SK-N-SH (cell line): ENCODE results near the gene TAS1R3. TPM values are rescaled to one million over a fixed set of nuclear protein-coding genes. Genes with fewer than 3 reads are reported as not detected.

ENCODE experiments used
- CTCF ChIA-PET: fragments of 300-600, 350-600 bp; formaldehyde crosslinking; extraction: SDS; loops from one replicate; lab custom pipeline; 2021; lab: Yijun Ruan, JAX
- POLR2A ChIA-PET: fragments of 350-600 bp; sonication (Branson Sonifier 250); formaldehyde crosslinking; extraction: SDS; loops from one replicate; lab custom pipeline; 2020; ENCODE audit warnings: antibody characterized with exemption, inconsistent platforms; lab: Yijun Ruan, JAX
- DNase-seq: peaks from one replicate; pipeline ENCODE4 v3.0.0; 2012
- H2AFZ ChIP-seq: fragments of 200-600 bp; sonication (generic); 2 replicates; pipeline ENCODE4 v1.8.1; 2016; ENCODE audit warnings: antibody characterized with exemption, mild to moderate bottlenecking, low read depth
- H3F3A ChIP-seq: fragments of 200-600 bp; sonication (generic); replicated peaks from 2 replicates; pipeline ENCODE3; 2016; ENCODE audit warnings: antibody characterized with exemption, mild to moderate bottlenecking; ENCODE audit not compliant: insufficient read depth
- H3K27ac ChIP-seq, 2 experiments: fragments of 200-500 bp in 1 of 2; fragments of 200-600 bp in 1 of 2; sonication (Bioruptor generic) in 1 of 2; sonication (generic), shearing (Covaris generic) in 1 of 2; 2 replicates each; pipeline versions ENCODE4 v1.5.1 to v1.6.1; 2014 to 2016; ENCODE audit warnings: low read depth in 2 of 2, inconsistent platforms in 1 of 2, low read length in 1 of 2, mild to moderate bottlenecking in 1 of 2, mixed read lengths in 1 of 2
- H3K27me3 ChIP-seq: fragments of 200-600 bp; sonication (generic), shearing (Covaris generic); 2 replicates; pipeline ENCODE4 v1.6.1; 2016; ENCODE audit warnings: mixed run types; ENCODE audit not compliant: insufficient read depth
- H3K36me3 ChIP-seq, 2 experiments: fragments of 200-500 bp in 1 of 2; fragments of 200-600 bp in 1 of 2; sonication (Bioruptor generic) in 1 of 2; sonication (generic) in 1 of 2; replicated peaks in 1 of 2; 2 replicates each; pipeline versions ENCODE3 to v1.5.1; 2014 to 2016; ENCODE audit warnings: low read length in 1 of 2, mild to moderate bottlenecking in 1 of 2; ENCODE audit not compliant: insufficient read depth in 2 of 2, control insufficient read depth in 1 of 2
- H3K4me1 ChIP-seq, 2 experiments: fragments of 200-500 bp in 1 of 2; fragments of 200-600 bp in 1 of 2; sonication (Bioruptor generic) in 1 of 2; sonication (generic), shearing (Covaris generic) in 1 of 2; 2 replicates each; pipeline versions ENCODE4 v1.5.1 to v1.6.1; 2014 to 2016; ENCODE audit warnings: low read depth in 1 of 2, low read length in 1 of 2, mixed run types in 1 of 2; ENCODE audit not compliant: insufficient read depth in 2 of 2, control insufficient read depth in 1 of 2
- H3K4me2 ChIP-seq: fragments of 200-600 bp; sonication (generic), shearing (Covaris generic); 2 replicates; pipeline ENCODE4 v1.6.1; 2017; ENCODE audit warnings: mixed run types
- H3K4me3 ChIP-seq, 2 experiments: fragments of 200-500 bp in 1 of 2; fragments of 200-600 bp in 1 of 2; sonication (Bioruptor generic) in 1 of 2; sonication (generic), shearing (Covaris generic) in 1 of 2; 2 replicates each; pipeline versions ENCODE4 v1.5.1 to v1.8.1; 2014 to 2016; ENCODE audit warnings: low read depth in 2 of 2, inconsistent platforms in 1 of 2, low read length in 1 of 2, mild to moderate bottlenecking in 1 of 2, mixed read lengths in 1 of 2, moderate library complexity in 1 of 2
- H3K79me2 ChIP-seq: fragments of 200-600 bp; sonication (generic); 2 replicates; pipeline ENCODE4 v1.8.1; 2017; ENCODE audit warnings: mild to moderate bottlenecking; ENCODE audit not compliant: insufficient read depth
- H3K9ac ChIP-seq: fragments of 200-600 bp; sonication (generic); 2 replicates; pipeline ENCODE4 v1.6.1; 2017; ENCODE audit warnings: mixed run types
- H3K9me2 ChIP-seq: fragments of 200-600 bp; sonication (generic); 2 replicates; pipeline ENCODE4 v1.6.1; 2017; ENCODE audit warnings: mixed run types
- H3K9me3 ChIP-seq: fragments of 200-600 bp; sonication (generic); 2 replicates; pipeline ENCODE4 v1.6.1; 2017; ENCODE audit warnings: mixed run types, mild to moderate bottlenecking, moderate library complexity
- H4K20me1 ChIP-seq: fragments of 200-600 bp; sonication (generic); 2 replicates; pipeline ENCODE4 v1.6.1; 2017; ENCODE audit warnings: mild to moderate bottlenecking, mixed run types; ENCODE audit not compliant: insufficient read depth
- CHD2 ChIP-seq: fragments of 150-350 bp; IDR thresholded peaks from 2 replicates; pipeline ENCODE4 v1.6.1; 2018; ENCODE audit warnings: low read length; ENCODE audit not compliant: partially characterized antibody
- ELF1 ChIP-seq: IDR thresholded peaks from 2 replicates; pipeline ENCODE4 v1.4.0; 2012
- FOXJ3 ChIP-seq: sonication (generic); formaldehyde crosslinking; IDR thresholded peaks from 2 replicates; pipeline ENCODE4 v1.5.1; 2020; ENCODE audit warnings: mild to moderate bottlenecking, missing genetic modification reagents
- FOXM1 ChIP-seq: IDR thresholded peaks from 2 replicates; pipeline ENCODE4 v1.4.0; 2012; ENCODE audit warnings: low read depth, mild to moderate bottlenecking
- RAD21 ChIP-seq: IDR thresholded peaks from 2 replicates; pipeline ENCODE4 v1.6.1; 2012; ENCODE audit warnings: mild to moderate bottlenecking, low read length
- RXRA ChIP-seq: IDR thresholded peaks from 2 replicates; pipeline ENCODE4 v1.4.0; 2012; ENCODE audit warnings: low read depth, mild to moderate bottlenecking, borderline replicate concordance
- SIN3A ChIP-seq: IDR thresholded peaks from 2 replicates; pipeline ENCODE4 v1.6.1; 2012; ENCODE audit warnings: low read depth, mild to moderate bottlenecking, low read length, moderate library complexity, borderline replicate concordance
- SMC3 ChIP-seq: IDR thresholded peaks from 2 replicates; pipeline ENCODE4 v1.6.1; 2012; ENCODE audit warnings: low read depth, low read length, improper control_type of control experiment
- TAF1 ChIP-seq: IDR thresholded peaks from 2 replicates; pipeline ENCODE4 v1.6.1; 2012; ENCODE audit warnings: low read depth, mild to moderate bottlenecking, low read length, moderate library complexity, borderline replicate concordance
- TCF12 ChIP-seq: IDR thresholded peaks from 2 replicates; pipeline ENCODE4 v1.4.0; 2012
- WGBS: methylation state at CpG from one replicate; pipeline ENCODE4 v1.1.6; 2017; ENCODE audit warnings: low lambda C conversion rate; 5-methylcytosine and 5-hydroxymethylcytosine counted together
- polyA plus RNA-seq, 3 experiments: library from polyadenylated mRNA; depleted of rRNA; stranded (reverse); fragments of >200 nt; gene quantifications; 2 replicates each; pipeline ENCODE4 v1.2.3, GENCODE V29; 2012
- TF ChIP-seq, protein P1 (sequence below): fragments of 150-350 bp; IDR thresholded peaks from 2 replicates; pipeline ENCODE4 v1.6.1; 2016; ENCODE audit warnings: mild to moderate bottlenecking, low read depth, low read length
- TF ChIP-seq, protein P2 (sequence below): IDR thresholded peaks from 2 replicates; pipeline ENCODE4 v1.6.1; 2012; ENCODE audit warnings: mild to moderate bottlenecking, low read depth, low read length, moderate library complexity

TAS1R3 gene
- polyA plus RNA-seq, 1 of the 3 experiments (the other 2 are of a cell fraction): 0.08 TPM

DNA sequence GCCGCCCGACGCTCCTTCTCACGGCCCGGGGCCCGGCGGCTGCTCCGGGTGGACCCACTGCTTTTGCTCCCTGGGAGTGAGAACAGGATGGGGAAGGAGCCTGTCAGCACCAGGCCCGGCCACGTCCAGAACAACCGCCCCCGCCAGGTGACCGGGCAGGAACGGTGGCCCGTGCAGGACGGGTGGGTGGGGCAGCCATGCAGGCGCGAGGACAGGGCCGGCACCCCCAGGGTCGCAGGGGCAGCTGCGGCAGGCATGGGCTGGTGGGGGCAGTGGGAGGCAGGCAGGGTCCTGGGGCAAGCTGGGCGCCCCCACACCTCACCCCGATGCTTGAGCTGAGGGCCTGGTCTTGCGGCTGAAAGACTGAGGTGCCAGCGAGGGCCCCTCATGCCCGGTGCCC lies 5.4 kb downstream of the TAS1R3 start (continued):
- TF ChIP-seq, protein P1, sequence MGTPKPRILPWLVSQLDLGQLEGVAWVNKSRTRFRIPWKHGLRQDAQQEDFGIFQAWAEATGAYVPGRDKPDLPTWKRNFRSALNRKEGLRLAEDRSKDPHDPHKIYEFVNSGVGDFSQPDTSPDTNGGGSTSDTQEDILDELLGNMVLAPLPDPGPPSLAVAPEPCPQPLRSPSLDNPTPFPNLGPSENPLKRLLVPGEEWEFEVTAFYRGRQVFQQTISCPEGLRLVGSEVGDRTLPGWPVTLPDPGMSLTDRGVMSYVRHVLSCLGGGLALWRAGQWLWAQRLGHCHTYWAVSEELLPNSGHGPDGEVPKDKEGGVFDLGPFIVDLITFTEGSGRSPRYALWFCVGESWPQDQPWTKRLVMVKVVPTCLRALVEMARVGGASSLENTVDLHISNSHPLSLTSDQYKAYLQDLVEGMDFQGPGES: no peak
- TF ChIP-seq CHD2 (no peak), TAF1 (no peak), TCF12 (no peak), SIN3A (no peak), SMC3 (no peak)

DNA sequence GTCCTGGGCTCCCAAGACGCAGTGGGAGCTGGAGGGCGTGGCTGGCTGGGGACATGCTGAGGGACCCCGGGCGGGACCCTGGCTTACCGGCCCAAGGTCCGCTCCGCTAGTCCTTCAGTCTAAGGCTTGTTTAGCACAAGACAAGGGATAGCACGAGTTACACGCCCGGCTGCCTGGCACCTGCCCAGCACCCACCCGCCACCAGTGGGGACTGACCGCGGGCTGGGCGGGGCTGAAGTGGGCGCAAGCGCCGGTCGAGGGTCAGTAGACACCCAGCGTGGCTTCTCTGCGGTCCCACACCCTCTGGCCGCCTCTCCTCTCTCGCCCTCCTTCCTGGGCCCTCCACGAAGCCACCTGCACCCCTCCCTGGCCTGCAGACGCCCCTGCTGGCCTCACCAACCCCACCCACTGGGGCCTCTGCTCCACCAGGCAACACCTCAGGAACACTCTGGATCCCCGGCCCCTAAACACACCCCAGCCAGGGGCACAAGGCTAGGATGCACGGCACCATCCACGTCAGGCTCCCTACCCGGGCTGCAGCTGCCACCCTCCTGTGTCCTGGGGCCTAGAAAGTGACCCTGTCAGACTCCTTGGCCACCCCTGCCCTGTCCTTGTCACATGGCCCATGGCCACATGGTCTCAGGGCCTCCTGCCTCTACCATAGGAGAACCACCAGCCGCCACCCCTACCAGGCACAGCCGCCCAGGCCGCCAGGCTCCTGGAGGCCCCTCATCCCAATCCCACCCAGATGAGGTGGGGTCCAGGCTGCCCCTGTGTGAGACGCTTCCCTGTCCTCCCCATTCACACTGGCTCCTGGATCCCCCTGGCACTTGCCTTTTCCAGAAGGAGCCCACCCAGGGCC lies 6.1 kb downstream of the TAS1R3 start:
- H3K9me3 ChIP-seq: no peaks in the 10 kb centered on the region
- H3K4me1 ChIP-seq: no peaks in the 10 kb centered on the region; a peak in 1 of 4 replicates
- peaks cover 0 to 20% of the 10 kb centered on the region in 2 experiments for H3K36me3 ChIP-seq
- no peaks in the 10 kb centered on the region for H3F3A ChIP-seq
- CTCF ChIA-PET: interaction anchor here (1.9 to 3.6 kb wide), 2 partner anchors 7 to 11 kb away, joined by 8 to 16 read pairs; no protein-coding TSS in a partner anchor
- no peak overlapping the region for H3K4me2 ChIP-seq
- H3K4me3 ChIP-seq: no peak overlapping the region
- H3K27me3 ChIP-seq: no peaks in the 10 kb centered on the region
- peaks cover 5% of the 10 kb centered on the region; the same call in 1 of the 2 replicates for H4K20me1 ChIP-seq
- TF ChIP-seq FOXM1 (no peak), RXRA (no peak), SMC3 (no peak), FOXJ3 (CRISPR knock-in tag) (no peak), TAF1 (no peak), ELF1 (no peak), RAD21 (no peak)
- TF ChIP-seq, protein P1: no peak
- TF ChIP-seq, protein P2, sequence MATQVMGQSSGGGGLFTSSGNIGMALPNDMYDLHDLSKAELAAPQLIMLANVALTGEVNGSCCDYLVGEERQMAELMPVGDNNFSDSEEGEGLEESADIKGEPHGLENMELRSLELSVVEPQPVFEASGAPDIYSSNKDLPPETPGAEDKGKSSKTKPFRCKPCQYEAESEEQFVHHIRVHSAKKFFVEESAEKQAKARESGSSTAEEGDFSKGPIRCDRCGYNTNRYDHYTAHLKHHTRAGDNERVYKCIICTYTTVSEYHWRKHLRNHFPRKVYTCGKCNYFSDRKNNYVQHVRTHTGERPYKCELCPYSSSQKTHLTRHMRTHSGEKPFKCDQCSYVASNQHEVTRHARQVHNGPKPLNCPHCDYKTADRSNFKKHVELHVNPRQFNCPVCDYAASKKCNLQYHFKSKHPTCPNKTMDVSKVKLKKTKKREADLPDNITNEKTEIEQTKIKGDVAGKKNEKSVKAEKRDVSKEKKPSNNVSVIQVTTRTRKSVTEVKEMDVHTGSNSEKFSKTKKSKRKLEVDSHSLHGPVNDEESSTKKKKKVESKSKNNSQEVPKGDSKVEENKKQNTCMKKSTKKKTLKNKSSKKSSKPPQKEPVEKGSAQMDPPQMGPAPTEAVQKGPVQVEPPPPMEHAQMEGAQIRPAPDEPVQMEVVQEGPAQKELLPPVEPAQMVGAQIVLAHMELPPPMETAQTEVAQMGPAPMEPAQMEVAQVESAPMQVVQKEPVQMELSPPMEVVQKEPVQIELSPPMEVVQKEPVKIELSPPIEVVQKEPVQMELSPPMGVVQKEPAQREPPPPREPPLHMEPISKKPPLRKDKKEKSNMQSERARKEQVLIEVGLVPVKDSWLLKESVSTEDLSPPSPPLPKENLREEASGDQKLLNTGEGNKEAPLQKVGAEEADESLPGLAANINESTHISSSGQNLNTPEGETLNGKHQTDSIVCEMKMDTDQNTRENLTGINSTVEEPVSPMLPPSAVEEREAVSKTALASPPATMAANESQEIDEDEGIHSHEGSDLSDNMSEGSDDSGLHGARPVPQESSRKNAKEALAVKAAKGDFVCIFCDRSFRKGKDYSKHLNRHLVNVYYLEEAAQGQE: no peak
- no peak overlapping the region for H2AFZ ChIP-seq
- H3K27ac ChIP-seq: no peak overlapping the region
- POLR2A ChIA-PET: no interaction called here
- H3K9me2 ChIP-seq: no peaks in the 10 kb centered on the region
- no peaks in the 10 kb centered on the region for H3K79me2 ChIP-seq
- 97% methylated on average over 14 of the region's 32 CpGs for WGBS
- DNase-seq: no peak
- H3K9ac ChIP-seq: no peak overlapping the region
